ENCODE data around the gene ZBTB2.
"Not testable (repeated sequence)": the region's sequence is repeated elsewhere in the genome, so short reads cannot be mapped to it uniquely, and the experiment has no call there.

ZBTB2 gene

DNA sequence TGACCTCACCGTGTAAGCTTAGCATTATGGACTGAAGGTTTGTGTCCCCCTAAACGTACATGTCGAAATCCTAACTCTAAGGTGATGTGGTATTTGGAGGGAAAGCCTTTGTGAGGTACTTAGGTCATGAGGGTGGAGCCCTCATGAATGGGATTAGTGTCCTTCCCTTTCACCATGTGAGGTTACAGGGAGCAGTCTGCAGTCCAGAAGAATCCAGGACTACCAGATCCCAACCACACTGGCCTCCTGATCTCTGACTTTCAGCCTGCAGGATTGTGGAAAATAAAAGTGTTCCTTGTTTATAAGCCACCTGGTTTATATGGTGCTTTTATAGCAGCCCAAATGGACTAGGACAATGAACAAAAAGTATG, 73.4 kb downstream of the ZBTB2 start:
- TF ChIP-seq, protein P1, sequence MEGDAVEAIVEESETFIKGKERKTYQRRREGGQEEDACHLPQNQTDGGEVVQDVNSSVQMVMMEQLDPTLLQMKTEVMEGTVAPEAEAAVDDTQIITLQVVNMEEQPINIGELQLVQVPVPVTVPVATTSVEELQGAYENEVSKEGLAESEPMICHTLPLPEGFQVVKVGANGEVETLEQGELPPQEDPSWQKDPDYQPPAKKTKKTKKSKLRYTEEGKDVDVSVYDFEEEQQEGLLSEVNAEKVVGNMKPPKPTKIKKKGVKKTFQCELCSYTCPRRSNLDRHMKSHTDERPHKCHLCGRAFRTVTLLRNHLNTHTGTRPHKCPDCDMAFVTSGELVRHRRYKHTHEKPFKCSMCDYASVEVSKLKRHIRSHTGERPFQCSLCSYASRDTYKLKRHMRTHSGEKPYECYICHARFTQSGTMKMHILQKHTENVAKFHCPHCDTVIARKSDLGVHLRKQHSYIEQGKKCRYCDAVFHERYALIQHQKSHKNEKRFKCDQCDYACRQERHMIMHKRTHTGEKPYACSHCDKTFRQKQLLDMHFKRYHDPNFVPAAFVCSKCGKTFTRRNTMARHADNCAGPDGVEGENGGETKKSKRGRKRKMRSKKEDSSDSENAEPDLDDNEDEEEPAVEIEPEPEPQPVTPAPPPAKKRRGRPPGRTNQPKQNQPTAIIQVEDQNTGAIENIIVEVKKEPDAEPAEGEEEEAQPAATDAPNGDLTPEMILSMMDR (IDR thresholded peaks at IDR 0.05; ENCODE audit: low read depth, low read length): no peak
- no peaks in the 10 kb centered on the region for H3K36me3 ChIP-seq
- no peak overlapping the region for H3K4me3 ChIP-seq (ENCODE audit: low read depth, low read length)
- no peaks in the 10 kb centered on the region for H3K4me1 ChIP-seq
- H3K27me3 ChIP-seq: no peaks in the 10 kb centered on the region
- no peaks in the 10 kb centered on the region for H3K9me3 ChIP-seq
- no peak for DNase-seq

DNA sequence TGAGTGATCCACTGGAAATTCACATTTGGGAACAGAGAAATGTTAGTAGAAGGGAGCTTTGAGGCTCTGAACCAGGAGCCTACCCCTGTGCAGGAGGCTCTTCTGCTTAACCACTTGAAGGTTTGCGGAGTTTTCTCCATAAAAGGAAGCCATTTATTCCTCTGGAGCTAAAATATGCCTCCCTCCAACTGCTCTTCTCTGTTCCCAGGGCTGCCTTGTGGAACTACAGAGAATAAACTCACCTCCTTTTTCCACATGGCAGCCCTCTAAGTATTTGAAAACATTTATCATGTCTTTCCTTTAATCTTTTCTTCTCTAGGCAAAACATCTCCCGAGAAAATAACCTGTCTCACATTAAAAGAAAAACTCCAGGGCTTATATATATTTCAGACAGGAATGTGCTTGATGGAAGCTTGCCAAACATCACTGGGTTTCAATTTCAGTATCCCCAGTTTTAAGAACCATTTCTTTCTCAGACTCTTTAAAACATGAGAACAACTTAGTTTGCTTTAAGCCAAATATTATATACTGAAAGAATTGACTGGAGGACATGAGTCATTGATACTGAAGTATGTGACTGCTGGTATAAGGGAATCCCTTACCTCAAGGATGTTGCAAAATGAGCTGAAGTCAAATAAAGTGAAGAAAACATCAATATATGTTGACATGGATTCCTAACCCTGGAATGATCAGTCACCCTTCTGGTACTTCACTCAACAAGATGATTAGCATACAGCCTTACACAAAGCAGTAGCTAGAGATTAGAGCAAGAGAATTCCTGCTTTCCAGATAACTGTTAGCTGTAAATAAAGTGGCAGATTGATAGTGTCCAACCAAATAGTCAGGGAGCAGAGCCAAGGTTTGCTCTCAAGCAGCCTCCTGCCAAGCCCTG, 74.0 kb downstream of the ZBTB2 start:
- H3K9me3 ChIP-seq: no peaks in the 10 kb centered on the region
- DNase-seq: no peak
- H3K4me3 ChIP-seq (ENCODE audit: low read depth, low read length): no peak overlapping the region
- TF ChIP-seq, protein P1 (IDR thresholded peaks at IDR 0.05; ENCODE audit: low read depth, low read length): no peak
- no peaks in the 10 kb centered on the region for H3K36me3 ChIP-seq
- no peaks in the 10 kb centered on the region for H3K27me3 ChIP-seq
- no peaks in the 10 kb centered on the region for H3K4me1 ChIP-seq

DNA sequence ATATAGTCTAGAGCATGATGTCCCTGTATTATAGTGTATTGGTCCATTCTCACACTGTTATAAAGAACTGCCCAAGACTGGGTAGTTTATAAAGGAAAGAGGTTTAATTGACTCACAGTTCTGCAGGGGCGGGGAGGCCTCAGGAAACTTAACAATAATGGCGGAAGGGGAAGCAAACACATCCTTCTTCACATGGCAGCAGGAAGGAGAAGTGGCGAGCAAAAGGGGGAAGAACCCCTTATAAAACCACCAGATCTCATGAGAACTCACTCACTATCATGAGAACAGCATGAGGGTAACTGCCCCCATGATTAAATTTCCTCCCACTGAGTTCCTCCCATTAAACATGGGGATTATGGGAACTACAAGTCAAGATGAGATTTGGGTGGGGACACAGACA, 75.7 kb downstream of the ZBTB2 start:
- DNase-seq; H3K4me1 ChIP-seq; H3K9me3 ChIP-seq; H3K4me3 ChIP-seq (ENCODE audit: low read depth, low read length); H3K36me3 ChIP-seq; H3K27me3 ChIP-seq: not testable (repeated sequence)
